Nephron (organoid): ENCODE measurements around the gene TMEM209.

ENCODE experiments used
- H3K27ac Mint-ChIP-seq, 3 experiments: 2 replicates each; pipeline ENCODE4 v1.8.0; 2020; ENCODE audit warnings: mixed read lengths in 3 of 3, mild to moderate bottlenecking in 2 of 3, moderate library complexity in 1 of 3
- H3K27me3 Mint-ChIP-seq: 2 replicates; pipeline ENCODE4 v1.8.0; 2021; ENCODE audit warnings: low read depth, mild to moderate bottlenecking, moderate library complexity, mixed read lengths
- H3K36me3 Mint-ChIP-seq: 2 replicates; pipeline ENCODE4 v1.8.0; 2020; ENCODE audit warnings: low read depth, mixed read lengths
- H3K4me1 Mint-ChIP-seq: 2 replicates; pipeline ENCODE4 v1.8.0; 2020; ENCODE audit warnings: mixed read lengths
- H3K4me3 Mint-ChIP-seq, 3 experiments: 2 replicates each; pipeline ENCODE4 v1.8.0; 2020; ENCODE audit warnings: mild to moderate bottlenecking in 3 of 3, mixed read lengths in 3 of 3, moderate library complexity in 2 of 3
- H3K9me3 Mint-ChIP-seq: 2 replicates; pipeline ENCODE4 v1.8.0; 2020; ENCODE audit warnings: mixed read lengths
- TF ChIP-seq, protein P1 (sequence below), 3 experiments: fragments of 200-600 bp; sonication (generic); IDR thresholded peaks; one replicate each; pipeline ENCODE4 v1.5.0; 2021; ENCODE audit warnings: antibody characterized with exemption in 3 of 3; ENCODE audit not compliant: unreplicated experiment in 3 of 3

The TMEM209 gene

GRCh38 chr7:130136579-130137167, 68.5 kb downstream of the TMEM209 start:
- Mint-ChIP-seq H3K9me3 (no peaks in the 10 kb centered on the region), H3K27me3 (no peaks in the 10 kb centered on the region), H3K4me3 (no peak overlapping the region), H3K27ac (peak overlapping the region in 1 of 3 experiments; percentile 41), H3K4me1 (peaks cover 36% of the 10 kb centered on the region), H3K36me3 (peaks cover 55% of the 10 kb centered on the region)
- TF ChIP-seq, protein P1, sequence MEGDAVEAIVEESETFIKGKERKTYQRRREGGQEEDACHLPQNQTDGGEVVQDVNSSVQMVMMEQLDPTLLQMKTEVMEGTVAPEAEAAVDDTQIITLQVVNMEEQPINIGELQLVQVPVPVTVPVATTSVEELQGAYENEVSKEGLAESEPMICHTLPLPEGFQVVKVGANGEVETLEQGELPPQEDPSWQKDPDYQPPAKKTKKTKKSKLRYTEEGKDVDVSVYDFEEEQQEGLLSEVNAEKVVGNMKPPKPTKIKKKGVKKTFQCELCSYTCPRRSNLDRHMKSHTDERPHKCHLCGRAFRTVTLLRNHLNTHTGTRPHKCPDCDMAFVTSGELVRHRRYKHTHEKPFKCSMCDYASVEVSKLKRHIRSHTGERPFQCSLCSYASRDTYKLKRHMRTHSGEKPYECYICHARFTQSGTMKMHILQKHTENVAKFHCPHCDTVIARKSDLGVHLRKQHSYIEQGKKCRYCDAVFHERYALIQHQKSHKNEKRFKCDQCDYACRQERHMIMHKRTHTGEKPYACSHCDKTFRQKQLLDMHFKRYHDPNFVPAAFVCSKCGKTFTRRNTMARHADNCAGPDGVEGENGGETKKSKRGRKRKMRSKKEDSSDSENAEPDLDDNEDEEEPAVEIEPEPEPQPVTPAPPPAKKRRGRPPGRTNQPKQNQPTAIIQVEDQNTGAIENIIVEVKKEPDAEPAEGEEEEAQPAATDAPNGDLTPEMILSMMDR (IDR thresholded peaks at IDR 0.05; ENCODE audit: unreplicated experiment in 3 of 3): no peak

- H3K36me3 Mint-ChIP-seq: peaks cover 67% of the 10 kb centered on the region
- TF ChIP-seq, protein P1 (IDR thresholded peaks at IDR 0.05; ENCODE audit: unreplicated experiment in 3 of 3): no peak
- H3K27me3 Mint-ChIP-seq: no peaks in the 10 kb centered on the region
- peaks cover 39% of the 10 kb centered on the region for H3K4me1 Mint-ChIP-seq
- H3K9me3 Mint-ChIP-seq: no peaks in the 10 kb centered on the region
- peak overlapping the region in 1 of 3 experiments; percentile 41 for H3K27ac Mint-ChIP-seq
- no peak overlapping the region for H3K4me3 Mint-ChIP-seq
Measured at GRCh38 chr7:130135208-130136205, 69.7 kb downstream of the TMEM209 start.

GRCh38 chr7:130134726-130135125, 70.5 kb downstream of the TMEM209 start:
- Mint-ChIP-seq H3K27me3 (no peaks in the 10 kb centered on the region), H3K4me3 (no peak overlapping the region), H3K9me3 (no peaks in the 10 kb centered on the region), H3K36me3 (peaks cover 75% of the 10 kb centered on the region), H3K4me1 (peaks cover 38% of the 10 kb centered on the region), H3K27ac (no peak overlapping the region)
- TF ChIP-seq, protein P1 (IDR thresholded peaks at IDR 0.05; ENCODE audit: unreplicated experiment in 3 of 3): no peak

DNA sequence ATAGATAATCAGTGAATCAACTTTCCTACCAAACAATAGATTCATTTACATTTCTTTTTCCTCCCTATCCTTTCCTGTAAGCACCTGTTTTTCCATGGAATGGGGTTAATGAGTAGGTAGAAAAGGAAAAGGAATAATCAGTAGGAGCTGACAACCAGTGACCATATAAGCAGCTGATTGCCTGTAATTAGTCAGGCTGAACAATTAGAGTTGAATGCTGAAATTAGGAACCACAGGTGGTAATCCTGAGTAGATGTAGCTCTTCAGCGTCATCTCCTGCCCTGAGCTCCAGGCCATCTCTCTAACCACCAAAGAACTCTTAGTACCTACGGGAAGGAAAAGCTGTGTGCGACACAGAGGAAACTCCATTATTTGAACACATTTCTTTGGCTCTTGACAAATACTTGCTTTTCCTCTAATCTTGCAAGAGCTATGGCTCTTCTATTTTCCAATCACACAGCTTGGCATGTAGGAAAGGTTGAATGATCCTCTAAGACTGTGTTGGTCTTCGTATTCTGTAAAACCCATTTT, 71.0 kb downstream of the TMEM209 start:
- Mint-ChIP-seq H3K4me1 (peaks cover 38% of the 10 kb centered on the region), H3K27me3 (no peaks in the 10 kb centered on the region), H3K4me3 (no peak overlapping the region), H3K9me3 (no peaks in the 10 kb centered on the region), H3K27ac (no peak overlapping the region), H3K36me3 (peaks cover 75% of the 10 kb centered on the region)
- TF ChIP-seq, protein P1 (IDR thresholded peaks at IDR 0.05; ENCODE audit: unreplicated experiment in 3 of 3): no peak

GRCh38 chr7:130133029-130133782, 72.0 kb downstream of the TMEM209 start:
- no peak overlapping the region for H3K4me3 Mint-ChIP-seq
- peak overlapping the region in 1 of 3 experiments; percentile 14 for H3K27ac Mint-ChIP-seq
- H3K9me3 Mint-ChIP-seq: no peaks in the 10 kb centered on the region
- no peaks in the 10 kb centered on the region for H3K27me3 Mint-ChIP-seq
- peaks cover 77% of the 10 kb centered on the region for H3K36me3 Mint-ChIP-seq
- TF ChIP-seq, protein P1 (IDR thresholded peaks at IDR 0.05; ENCODE audit: unreplicated experiment in 3 of 3): no peak
- peaks cover 41% of the 10 kb centered on the region for H3K4me1 Mint-ChIP-seq
